GM12878 (cell line): Measurements from ENCODE around the gene SERPINA4. TPM values are rescaled to one million over a fixed set of nuclear protein-coding genes. Genes with fewer than 3 reads are reported as not detected.

ENCODE experiments used
- ATAC-seq: fragments of 200-7000 bp; cut with Tn5 transposase; 3 replicates; pipeline ENCODE4 v1.9.1; 2020; ENCODE audit warnings: mild to moderate bottlenecking, moderate library complexity
- BruUV-seq: library from RNA; stranded (reverse); fragments of 400-500 nt; replicated peaks from 2 replicates; lab custom pipeline; 2021; lab: Mats Ljungman, UMichigan
- CTCF ChIA-PET: fragments of 300-600 bp; sonication (Branson Sonifier 250); formaldehyde crosslinking; extraction: SDS; loops from one replicate; lab custom pipeline; 2021; ENCODE audit warnings: inconsistent platforms; lab: Yijun Ruan, JAX
- POLR2A ChIA-PET: fragments of 350-600 bp; formaldehyde crosslinking; extraction: SDS; loops from one replicate; lab custom pipeline; 2021; ENCODE audit warnings: inconsistent platforms; lab: Charles Lee
- RAD21 ChIA-PET: fragments of 300-600 bp; sonication (Branson Sonifier 250); formaldehyde crosslinking; loops from one replicate; lab custom pipeline; 2023; ENCODE audit warnings: antibody characterized with exemption; ENCODE audit not compliant: unreplicated experiment; lab: Charles Lee
- SMC1A ChIA-PET: fragments of 300-600 bp; sonication (Branson Sonifier 250); formaldehyde crosslinking; loops from one replicate; lab custom pipeline; 2023; ENCODE audit not compliant: unreplicated experiment, uncharacterized antibody; lab: Charles Lee
- DNase-seq: peaks from one replicate; pipeline ENCODE4 v3.0.0-alpha.2; 2011; ENCODE audit warnings: low read depth, low spot score
- FAIRE-seq: peaks from 3 replicates; lab custom pipeline; 2011; peaks lifted over from hg19 to GRCh38; lab: Jason Lieb, UNC
- H2AFZ ChIP-seq: 2 replicates; pipeline ENCODE4 v1.6.0; 2011; ENCODE audit warnings: low read depth, low read length, control low read depth; ENCODE audit not compliant: control insufficient read depth
- H3K27ac ChIP-seq: 2 replicates; pipeline ENCODE4 v1.5.1; 2011; ENCODE audit warnings: control low read depth; ENCODE audit not compliant: control insufficient read depth, insufficient read depth
- H3K27me3 ChIP-seq, 2 experiments: replicated peaks in 1 of 2; 2 replicates each; pipeline versions ENCODE4 v1.6.0 to v1.6.1; 2011; ENCODE audit warnings: low read length in 1 of 2; ENCODE audit not compliant: control insufficient read depth in 2 of 2, insufficient read depth in 2 of 2
- H3K36me3 ChIP-seq, 2 experiments: 2 replicates each; pipeline ENCODE4 v1.5.1; 2011; ENCODE audit warnings: low read length in 1 of 2; ENCODE audit not compliant: control insufficient read depth in 2 of 2, insufficient read depth in 2 of 2
- H3K4me1 ChIP-seq: 2 replicates; pipeline ENCODE4 v1.6.1; 2011; ENCODE audit warnings: mild to moderate bottlenecking, low read length, moderate library complexity, mixed read lengths; ENCODE audit not compliant: control insufficient read depth, insufficient read depth
- H3K4me2 ChIP-seq: 2 replicates; pipeline ENCODE4 v1.6.0; 2011; ENCODE audit warnings: control low read depth; ENCODE audit not compliant: control insufficient read depth, insufficient read depth
- H3K4me3 ChIP-seq: fragments of 200-600 bp; sonication (generic); 2 replicates; pipeline ENCODE4 v1.5.1; 2016
- H3K79me2 ChIP-seq: 2 replicates; pipeline ENCODE4 v1.6.0; 2011; ENCODE audit warnings: low read length; ENCODE audit not compliant: control insufficient read depth, insufficient read depth
- H3K9ac ChIP-seq: 2 replicates; pipeline ENCODE4 v1.8.0; 2011; ENCODE audit warnings: low read length, control low read depth, mixed read lengths; ENCODE audit not compliant: control insufficient read depth, insufficient read depth
- H3K9me3 ChIP-seq: replicated peaks from 3 replicates; pipeline ENCODE4 v1.5.1; 2011; ENCODE audit warnings: mild to moderate bottlenecking, low read length; ENCODE audit not compliant: control insufficient read depth, insufficient read depth
- H4K20me1 ChIP-seq: 2 replicates; pipeline ENCODE4 v1.6.0; 2011; ENCODE audit not compliant: control insufficient read depth, insufficient read depth
- ATF3 ChIP-seq: IDR thresholded peaks from 2 replicates; pipeline ENCODE4 v1.6.1; 2011; ENCODE audit warnings: low read depth, mild to moderate bottlenecking, low read length, moderate library complexity, borderline replicate concordance; ENCODE audit errors: extremely low read depth
- BCL3 ChIP-seq: IDR thresholded peaks from 2 replicates; pipeline ENCODE4 v1.6.1; 2011; ENCODE audit warnings: borderline replicate concordance, low read depth, mild to moderate bottlenecking, moderate library complexity, low read length; ENCODE audit not compliant: insufficient read depth, poor library complexity, severe bottlenecking
- FOXK2 ChIP-seq: fragments of 450-650 bp; IDR thresholded peaks from 2 replicates; pipeline ENCODE4 v1.6.1; 2017; ENCODE audit warnings: mild to moderate bottlenecking, moderate library complexity
- MYB ChIP-seq: fragments of 150-350 bp; IDR thresholded peaks from 2 replicates; pipeline ENCODE4 v1.6.1; 2014; ENCODE audit warnings: mild to moderate bottlenecking, low read depth, low read length, borderline replicate concordance
- NBN ChIP-seq: fragments of 450-650 bp; IDR thresholded peaks from 2 replicates; pipeline ENCODE4 v1.6.1; 2016
- NKRF ChIP-seq: fragments of 450-650 bp; conservative IDR thresholded peaks from 2 replicates; pipeline ENCODE4 v1.6.1; 2017; ENCODE audit warnings: mild to moderate bottlenecking, moderate library complexity
- POLR2A ChIP-seq: IDR thresholded peaks from 2 replicates; pipeline ENCODE4 v1.6.1; 2011; ENCODE audit warnings: low read depth, mild to moderate bottlenecking, low read length
- RB1 ChIP-seq: fragments of 450-650 bp; formaldehyde crosslinking; IDR thresholded peaks from 2 replicates; pipeline ENCODE4 v1.6.1; 2017; ENCODE audit warnings: mild to moderate bottlenecking, borderline replicate concordance
- SUPT20H ChIP-seq: IDR thresholded peaks from 2 replicates; pipeline ENCODE4 v1.6.1; 2011; ENCODE audit warnings: low read depth, mild to moderate bottlenecking, low read length, moderate library complexity, borderline replicate concordance; ENCODE audit not compliant: control insufficient read depth
- ZNF274 ChIP-seq: IDR thresholded peaks from one replicate; pipeline ENCODE4 v1.8.0; 2011; ENCODE audit not compliant: insufficient read length, insufficient read depth
- WGBS: methylation state at CpG from one replicate; pipeline ENCODE4 v1.1.6; 2016; ENCODE audit warnings: low lambda C conversion rate; ENCODE audit not compliant: insufficient replicate concordance, insufficient coverage; ENCODE audit errors: missing lambda C conversion rate; 5-methylcytosine and 5-hydroxymethylcytosine counted together
- in situ Hi-C: fragments of 300-500 bp; cut with MboI; formaldehyde crosslinking; loops from 9 replicates; pipeline ENCODE4 v1.14.3; 2018; ENCODE audit warnings: mixed read lengths
- intact Hi-C: fragments of 100-400 bp; cut with micrococcal nuclease; formaldehyde crosslinking; loops from one replicate; pipeline ENCODE4 v1.14.2; 2022; ENCODE audit not compliant: unreplicated experiment
- polyA plus RNA-seq, 11 experiments: library from polyadenylated mRNA; depleted of rRNA in 4 of 11; unstranded in 6 of 11; stranded (reverse) in 5 of 11; fragments of >200 nt; fragmentation: Nextera tagmentation in 4 of 11; fragmentation: Illumina TruSeq in 1 of 11; extraction: Ambion mirVana in 4 of 11; extraction: Trizol in 1 of 11; gene quantifications; 1 replicate in 1 of 11; 2 replicates in 10 of 11; pipeline versions ENCODE4 v1.2.1 to v1.2.3, GENCODE V29; 2011 to 2016; ENCODE audit warnings: inconsistent platforms in 2 of 11, missing spikeins in 2 of 11, low read depth in 1 of 11
- total RNA-seq, 4 experiments: library from RNA; depleted of rRNA in 3 of 4; stranded (reverse); fragments of >200 nt in 3 of 4; fragmentation: Illumina TruSeq in 1 of 4; extraction: Trizol in 1 of 4; gene quantifications; 2 replicates each; pipeline versions ENCODE4 v1.2.1 to v1.2.3, GENCODE V29; 2013 to 2021

SERPINA4 gene
- total and polyA plus RNA-seq, 10 of the 15 experiments (the other 5 are each of a cell fraction or from before 2014, with no cell fraction given): 0.13 TPM; not detected in 9

GRCh38 chr14:94562022-94562421 is 780 bp downstream of the SERPINA4 start:
- H3K4me3 ChIP-seq: no peak overlapping the region
- ATAC-seq (no peak), DNase-seq (no peak), FAIRE-seq (no peak)
- ChIA-PET CTCF (interaction anchor here (0.9 to 3.0 kb wide), 2 partner anchors 11 to 13 kb away, joined by 3 to 11 read pairs; no protein-coding TSS in a partner anchor), SMC1A (no interaction called here), RAD21 (no interaction called here), POLR2A (no interaction called here)
- no peak overlapping the region for H3K27ac ChIP-seq
- no peaks in the 10 kb centered on the region; the same call in 2 of the 3 replicates for H3K9me3 ChIP-seq
- TF ChIP-seq NKRF (no peak), MYB (no peak), SUPT20H (no peak), POLR2A (no peak), ATF3 (no peak), ZNF274 (no peak), BCL3 (no peak), FOXK2 (no peak), NBN (no peak), RB1 (no peak)
- H3K9ac ChIP-seq: no peak overlapping the region
- intact Hi-C loops (no loop called here), in situ Hi-C loops (no loop called here)
- no peaks in the 10 kb centered on the region for H3K4me1 ChIP-seq
- H3K79me2 ChIP-seq: no peaks in the 10 kb centered on the region
- no peaks in the 10 kb centered on the region for H3K27me3 ChIP-seq
- no peaks in the 10 kb centered on the region for H4K20me1 ChIP-seq
- BruUV-seq: no TSS peak
- WGBS: 18% methylated on average over 5 of the region's 5 CpGs
- no peak overlapping the region for H3K4me2 ChIP-seq
- H2AFZ ChIP-seq: no peak overlapping the region
- no peaks in the 10 kb centered on the region for H3K36me3 ChIP-seq
